OCI-LY3 (cell line): ENCODE results near the gene METAP1.

ENCODE experiments used
- EZH2phosphoT487 ChIP-seq: fragments of 200-600 bp; shearing (Covaris generic); IDR thresholded peaks from 2 replicates; pipeline ENCODE4 v1.6.1; 2018; ENCODE audit warnings: antibody characterized with exemption, mixed run types, low read depth
- TF ChIP-seq, protein P1 (sequence below): fragments of 200-600, 300-600 bp; sonication (generic); IDR thresholded peaks from 2 replicates; pipeline ENCODE4 v1.5.1; 2014; ENCODE audit warnings: antibody characterized with exemption, low read length, low read depth

DNA sequence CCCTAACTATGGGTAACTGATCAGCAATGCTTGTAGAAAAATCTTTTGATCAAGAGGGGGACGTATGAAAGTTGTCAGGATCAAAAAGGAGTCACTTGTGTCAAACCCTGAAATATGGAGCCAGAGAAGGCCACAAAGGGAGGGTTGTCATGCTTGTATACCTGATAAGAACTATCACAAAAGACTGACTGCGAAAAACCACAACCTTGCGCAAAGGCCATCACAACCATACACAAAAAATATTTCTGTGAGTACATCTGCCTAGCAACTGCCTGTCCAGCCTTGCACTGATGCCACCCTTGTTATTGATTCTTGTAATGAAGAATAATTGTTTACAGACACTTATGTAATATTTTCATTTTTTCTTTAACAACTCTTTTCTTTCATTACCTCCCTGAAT is 43.8 kb upstream of the METAP1 start:
- TF ChIP-seq, protein P1, sequence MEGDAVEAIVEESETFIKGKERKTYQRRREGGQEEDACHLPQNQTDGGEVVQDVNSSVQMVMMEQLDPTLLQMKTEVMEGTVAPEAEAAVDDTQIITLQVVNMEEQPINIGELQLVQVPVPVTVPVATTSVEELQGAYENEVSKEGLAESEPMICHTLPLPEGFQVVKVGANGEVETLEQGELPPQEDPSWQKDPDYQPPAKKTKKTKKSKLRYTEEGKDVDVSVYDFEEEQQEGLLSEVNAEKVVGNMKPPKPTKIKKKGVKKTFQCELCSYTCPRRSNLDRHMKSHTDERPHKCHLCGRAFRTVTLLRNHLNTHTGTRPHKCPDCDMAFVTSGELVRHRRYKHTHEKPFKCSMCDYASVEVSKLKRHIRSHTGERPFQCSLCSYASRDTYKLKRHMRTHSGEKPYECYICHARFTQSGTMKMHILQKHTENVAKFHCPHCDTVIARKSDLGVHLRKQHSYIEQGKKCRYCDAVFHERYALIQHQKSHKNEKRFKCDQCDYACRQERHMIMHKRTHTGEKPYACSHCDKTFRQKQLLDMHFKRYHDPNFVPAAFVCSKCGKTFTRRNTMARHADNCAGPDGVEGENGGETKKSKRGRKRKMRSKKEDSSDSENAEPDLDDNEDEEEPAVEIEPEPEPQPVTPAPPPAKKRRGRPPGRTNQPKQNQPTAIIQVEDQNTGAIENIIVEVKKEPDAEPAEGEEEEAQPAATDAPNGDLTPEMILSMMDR: no peak
- no peak for TF ChIP-seq EZH2phosphoT487
